HUES64 (cell line): Measurements from ENCODE around the gene TCF7L1.

ENCODE experiments used
- H3K27ac ChIP-seq: 2 replicates; pipeline ENCODE4 v1.7.0; 2013; ENCODE audit warnings: low read depth, low read length, inconsistent platforms
- H3K27me3 ChIP-seq: 2 replicates; pipeline ENCODE4 v1.6.1; 2013; ENCODE audit warnings: mild to moderate bottlenecking, low read length; ENCODE audit not compliant: insufficient read depth
- H3K36me3 ChIP-seq: 2 replicates; pipeline ENCODE4 v1.6.1; 2013; ENCODE audit warnings: mild to moderate bottlenecking, low read length; ENCODE audit not compliant: insufficient read depth
- H3K4me1 ChIP-seq: 2 replicates; pipeline ENCODE4 v1.6.1; 2013; ENCODE audit warnings: mild to moderate bottlenecking, low read length, moderate library complexity; ENCODE audit not compliant: insufficient read depth
- H3K4me3 ChIP-seq: 2 replicates; pipeline ENCODE4 v1.5.1; 2013; ENCODE audit warnings: mild to moderate bottlenecking, low read length, moderate library complexity
- H3K9ac ChIP-seq: 2 replicates; pipeline ENCODE4 v1.6.1; 2013; ENCODE audit warnings: mild to moderate bottlenecking, low read depth, low read length
- H3K9me3 ChIP-seq: 2 replicates; pipeline ENCODE4 v1.6.1; 2013; ENCODE audit warnings: low read depth, low read length; ENCODE audit not compliant: insufficient read depth
- WGBS: fragments of 150-250, 120-280 bp; methylation state at CpG from one replicate; pipeline ENCODE4 v1.1.7; 2013; ENCODE audit warnings: missing lambda C conversion rate; 5-methylcytosine and 5-hydroxymethylcytosine counted together

The TCF7L1 gene

GRCh38 chr2:85287721-85288120 lies 154.5 kb downstream of the TCF7L1 start:
- Histone ChIP-seq H3K27ac (no peak overlapping the region; the same call in 1 of the 2 replicates), H3K27me3 (no peaks in the 10 kb centered on the region), H3K4me1 (peaks cover 22% of the 10 kb centered on the region), H3K9me3 (no peaks in the 10 kb centered on the region), H3K36me3 (peaks cover 52% of the 10 kb centered on the region), H3K9ac (no peak overlapping the region), H3K4me3 (no peak overlapping the region)
- WGBS: 93% methylated on average over 3 of the region's 7 CpGs

GRCh38 chr2:85288244-85288725 lies 155.1 kb downstream of the TCF7L1 start:
- H3K9me3 ChIP-seq: no peaks in the 10 kb centered on the region
- H3K27ac ChIP-seq: no peak overlapping the region; the same call in 1 of the 2 replicates
- WGBS: 64% methylated on average over 10 of the region's 10 CpGs
- peaks cover 28% of the 10 kb centered on the region for H3K4me1 ChIP-seq
- peaks cover 57% of the 10 kb centered on the region for H3K36me3 ChIP-seq
- H3K9ac ChIP-seq: no peak overlapping the region; the same call in 1 of the 2 replicates
- no peaks in the 10 kb centered on the region for H3K27me3 ChIP-seq
- no peak overlapping the region for H3K4me3 ChIP-seq

GRCh38 chr2:85291425-85292023 lies 158.3 kb downstream of the TCF7L1 start:
- Histone ChIP-seq H3K36me3 (peaks cover 49% of the 10 kb centered on the region), H3K4me3 (no peak overlapping the region), H3K27me3 (no peaks in the 10 kb centered on the region), H3K4me1 (peaks cover 36% of the 10 kb centered on the region), H3K27ac (no peak overlapping the region), H3K9ac (no peak overlapping the region), H3K9me3 (no peaks in the 10 kb centered on the region)
- WGBS: 94% methylated on average over 4 of the region's 4 CpGs

DNA sequence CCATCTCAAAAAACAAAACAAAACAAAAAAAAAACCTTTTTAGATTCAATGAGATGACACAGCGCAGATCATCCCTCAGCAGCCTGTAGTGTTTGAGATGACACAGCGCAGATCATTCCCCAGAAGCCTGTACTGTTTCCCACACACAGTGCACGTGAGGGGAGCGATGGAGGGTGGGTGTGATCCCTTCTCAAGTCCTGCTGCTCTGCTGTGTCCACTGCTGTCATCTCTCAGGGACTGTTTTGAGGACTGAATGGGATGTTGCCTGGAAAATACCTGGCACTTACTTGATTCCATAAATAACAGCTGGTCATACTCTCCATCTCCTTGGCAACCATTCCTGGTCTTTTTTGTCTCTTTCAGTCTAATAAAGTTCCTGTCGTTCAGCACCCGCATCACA lies 168.9 kb downstream of the TCF7L1 start:
- no peaks in the 10 kb centered on the region for H3K27me3 ChIP-seq
- H3K4me3 ChIP-seq: no peak overlapping the region
- 94% methylated on average over 6 of the region's 6 CpGs for WGBS
- peaks cover 50% of the 10 kb centered on the region for H3K36me3 ChIP-seq
- H3K4me1 ChIP-seq: peaks cover 4% of the 10 kb centered on the region; the same call in 1 of the 2 replicates
- H3K9me3 ChIP-seq: no peaks in the 10 kb centered on the region
- no peak overlapping the region for H3K27ac ChIP-seq
- H3K9ac ChIP-seq: no peak overlapping the region

- WGBS: 93% methylated on average over 28 of the region's 28 CpGs
- Histone ChIP-seq H3K4me1 (no peaks in the 10 kb centered on the region), H3K36me3 (peaks cover 66% of the 10 kb centered on the region), H3K27ac (no peak overlapping the region), H3K9ac (no peak overlapping the region), H3K4me3 (no peak overlapping the region), H3K9me3 (no peaks in the 10 kb centered on the region), H3K27me3 (no peaks in the 10 kb centered on the region)
Observed at GRCh38 chr2:85303780-85304531, 170.8 kb downstream of the TCF7L1 start.

- no peaks in the 10 kb centered on the region for H3K27me3 ChIP-seq
- H3K9me3 ChIP-seq: no peaks in the 10 kb centered on the region
- no peaks in the 10 kb centered on the region for H3K4me1 ChIP-seq
- WGBS: 95% methylated on average over 9 of the region's 9 CpGs
- H3K27ac ChIP-seq: no peak overlapping the region
- no peak overlapping the region for H3K9ac ChIP-seq
- no peak overlapping the region for H3K4me3 ChIP-seq
- peaks cover 75% of the 10 kb centered on the region for H3K36me3 ChIP-seq
Observed at GRCh38 chr2:85307527-85307897, 174.3 kb downstream of the TCF7L1 start.

GRCh38 chr2:85308201-85308600 lies 175.0 kb downstream of the TCF7L1 start:
- whole genome bisulfite sequencing: 89% methylated on average over 6 of the region's 6 CpGs
- no peaks in the 10 kb centered on the region for H3K9me3 ChIP-seq
- no peak overlapping the region for H3K4me3 ChIP-seq
- H3K27me3 ChIP-seq: no peaks in the 10 kb centered on the region
- no peaks in the 10 kb centered on the region for H3K4me1 ChIP-seq
- H3K9ac ChIP-seq: no peak overlapping the region
- peaks cover 69% of the 10 kb centered on the region for H3K36me3 ChIP-seq
- no peak overlapping the region for H3K27ac ChIP-seq

- WGBS: 79% methylated on average over 15 of the region's 15 CpGs
- no peaks in the 10 kb centered on the region for H3K9me3 ChIP-seq
- no peak overlapping the region for H3K9ac ChIP-seq
- no peaks in the 10 kb centered on the region for H3K4me1 ChIP-seq
- H3K36me3 ChIP-seq: peaks cover 60% of the 10 kb centered on the region
- no peak overlapping the region for H3K27ac ChIP-seq
- no peaks in the 10 kb centered on the region for H3K27me3 ChIP-seq
- H3K4me3 ChIP-seq: no peak overlapping the region
Observed at GRCh38 chr2:85308896-85309555, 175.8 kb downstream of the TCF7L1 start.

DNA sequence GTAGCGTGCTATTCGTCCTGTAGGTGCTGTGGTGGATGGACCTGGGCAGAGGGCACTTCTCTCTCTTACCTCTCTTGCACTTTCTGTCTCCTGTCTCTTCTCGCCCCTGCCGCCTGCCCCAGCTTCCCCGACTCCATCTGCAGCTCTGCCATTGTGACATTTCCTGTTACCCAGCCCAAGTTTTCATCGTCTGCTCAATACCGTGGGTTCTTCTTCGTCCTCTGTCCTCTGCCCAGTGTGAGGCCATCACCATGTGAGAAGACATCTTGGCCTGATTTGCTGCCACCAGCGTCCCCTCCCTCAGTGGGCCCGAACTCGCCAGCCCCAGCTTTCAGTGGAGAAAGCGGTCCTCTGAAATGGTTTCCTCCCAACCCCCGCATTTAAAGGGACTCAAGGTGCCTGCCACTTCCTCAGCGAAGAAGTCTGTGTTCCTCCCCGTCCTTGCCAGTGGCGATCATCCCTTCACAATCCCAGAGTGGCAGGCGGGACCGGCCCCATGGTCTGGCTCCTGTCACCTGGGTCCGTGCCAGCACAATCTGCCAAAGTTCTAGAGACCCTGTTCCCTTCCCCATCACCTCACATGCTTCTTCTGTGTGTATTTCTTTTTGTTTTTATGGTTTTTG lies 176.6 kb downstream of the TCF7L1 start:
- Histone ChIP-seq H3K27me3 (no peaks in the 10 kb centered on the region), H3K27ac (no peak overlapping the region; the same call in 1 of the 2 replicates), H3K4me3 (no peak overlapping the region), H3K36me3 (peaks cover 52% of the 10 kb centered on the region), H3K4me1 (no peaks in the 10 kb centered on the region), H3K9ac (no peak overlapping the region), H3K9me3 (no peaks in the 10 kb centered on the region)
- WGBS: 75% methylated on average over 19 of the region's 19 CpGs

GRCh38 chr2:85310330-85310729 lies 177.1 kb downstream of the TCF7L1 start:
- WGBS: 97% methylated on average over 3 of the region's 3 CpGs
- Histone ChIP-seq H3K4me3 (no peak overlapping the region), H3K27me3 (no peaks in the 10 kb centered on the region), H3K36me3 (peaks cover 47% of the 10 kb centered on the region), H3K27ac (no peak overlapping the region; the same call in 1 of the 2 replicates), H3K9ac (no peak overlapping the region), H3K4me1 (no peaks in the 10 kb centered on the region), H3K9me3 (no peaks in the 10 kb centered on the region)

DNA sequence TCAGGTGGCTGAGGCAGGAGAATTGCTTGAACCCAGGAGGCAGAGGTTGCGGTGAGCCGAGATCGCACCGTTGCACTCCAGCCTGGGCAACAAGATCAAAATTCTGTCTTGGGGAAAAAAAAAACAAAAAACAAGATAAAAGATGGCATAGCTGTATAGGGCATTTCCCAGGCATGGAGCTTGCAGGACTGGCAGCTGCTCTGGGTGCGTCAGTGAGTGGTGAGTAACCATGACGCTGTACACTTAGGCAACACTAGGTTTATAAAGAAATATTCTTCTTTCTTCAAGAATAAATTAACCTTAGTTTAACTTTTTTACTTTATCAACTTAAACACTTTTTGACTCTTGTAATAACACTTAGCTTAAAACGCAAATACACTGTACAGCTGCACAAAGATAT lies 179.2 kb downstream of the TCF7L1 start:
- Histone ChIP-seq H3K9me3 (no peaks in the 10 kb centered on the region), H3K9ac (no peak overlapping the region), H3K27ac (no peak overlapping the region), H3K4me3 (no peak overlapping the region), H3K36me3 (peaks cover 33% of the 10 kb centered on the region), H3K27me3 (no peaks in the 10 kb centered on the region), H3K4me1 (no peaks in the 10 kb centered on the region)
- 94% methylated on average over 7 of the region's 7 CpGs for WGBS
